Measurements from ENCODE around the gene FAM107B. TPM values are rescaled to one million over a fixed set of nuclear protein-coding genes. Genes with fewer than 3 reads are reported as not detected.
"Not testable (repeated sequence)": the region's sequence is repeated elsewhere in the genome, so short reads cannot be mapped to it uniquely, and the experiment has no call there.

FAM107B gene
- polyA plus RNA-seq, 5 donors = 56.0 to 102 (median 87.1) TPM

GRCh38 chr10:14603534-14604102 lies 171.1 kb downstream of the FAM107B start:
- DNase-seq = no peak

DNA sequence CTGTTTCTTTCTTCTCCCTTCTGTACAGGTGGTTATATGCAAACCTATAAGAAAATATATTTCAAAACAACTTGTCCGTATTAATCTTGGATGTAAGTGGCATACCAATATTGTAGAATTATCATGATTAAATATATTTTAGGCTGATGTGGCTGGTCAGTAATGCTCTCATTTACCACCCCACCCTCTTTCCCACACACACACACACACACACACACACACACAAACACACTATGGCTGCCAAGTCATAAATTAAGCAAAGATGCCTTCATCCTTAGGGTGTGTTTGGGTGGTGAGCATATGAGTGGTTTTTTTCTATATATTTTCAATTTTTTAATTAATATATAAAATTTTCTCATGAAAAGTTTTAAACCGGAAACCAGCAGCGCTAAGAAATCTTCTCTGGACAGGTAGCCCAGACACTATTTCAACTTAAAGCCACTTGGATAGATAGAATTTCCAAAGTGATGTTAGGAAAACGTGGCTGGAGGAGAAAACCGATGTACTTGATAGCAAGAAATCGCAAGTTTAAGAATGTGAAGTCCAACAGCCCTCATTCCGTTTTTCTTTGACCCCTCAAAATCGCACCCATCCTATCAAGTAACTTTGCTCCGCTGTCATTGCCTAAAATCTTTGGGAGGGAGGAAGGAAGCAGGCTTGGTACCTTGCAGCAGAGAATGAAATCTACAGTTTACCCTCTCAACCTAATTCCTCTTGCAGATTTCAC lies 171.7 kb downstream of the FAM107B start:
- DNase-seq = no peak

GRCh38 chr10:14601872-14602725 lies 172.6 kb downstream of the FAM107B start:
- no peak for DNase-seq

DNA sequence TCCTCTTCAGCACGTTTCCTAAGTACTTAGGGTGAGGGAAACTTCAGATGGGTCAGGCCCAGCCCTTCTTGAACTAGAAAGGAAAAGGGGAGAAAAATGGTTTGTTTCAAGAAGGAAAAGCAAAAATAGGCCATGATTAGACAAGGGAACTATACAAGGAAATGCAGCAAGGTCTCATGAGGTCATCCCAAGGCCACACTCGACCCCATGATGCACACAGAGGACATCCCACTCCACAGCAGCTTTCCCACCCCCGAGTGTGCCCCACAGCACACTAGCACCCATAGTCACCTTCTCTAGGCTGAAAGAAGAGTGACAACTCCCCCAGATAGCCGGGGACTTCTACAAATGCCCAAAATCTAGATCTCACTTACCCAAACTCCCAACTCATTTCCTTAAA lies 173.4 kb downstream of the FAM107B start:
- no peak for DNase-seq

GRCh38 chr10:14600065-14600464 lies 174.6 kb downstream of the FAM107B start:
- DNase-seq = no peak

DNA sequence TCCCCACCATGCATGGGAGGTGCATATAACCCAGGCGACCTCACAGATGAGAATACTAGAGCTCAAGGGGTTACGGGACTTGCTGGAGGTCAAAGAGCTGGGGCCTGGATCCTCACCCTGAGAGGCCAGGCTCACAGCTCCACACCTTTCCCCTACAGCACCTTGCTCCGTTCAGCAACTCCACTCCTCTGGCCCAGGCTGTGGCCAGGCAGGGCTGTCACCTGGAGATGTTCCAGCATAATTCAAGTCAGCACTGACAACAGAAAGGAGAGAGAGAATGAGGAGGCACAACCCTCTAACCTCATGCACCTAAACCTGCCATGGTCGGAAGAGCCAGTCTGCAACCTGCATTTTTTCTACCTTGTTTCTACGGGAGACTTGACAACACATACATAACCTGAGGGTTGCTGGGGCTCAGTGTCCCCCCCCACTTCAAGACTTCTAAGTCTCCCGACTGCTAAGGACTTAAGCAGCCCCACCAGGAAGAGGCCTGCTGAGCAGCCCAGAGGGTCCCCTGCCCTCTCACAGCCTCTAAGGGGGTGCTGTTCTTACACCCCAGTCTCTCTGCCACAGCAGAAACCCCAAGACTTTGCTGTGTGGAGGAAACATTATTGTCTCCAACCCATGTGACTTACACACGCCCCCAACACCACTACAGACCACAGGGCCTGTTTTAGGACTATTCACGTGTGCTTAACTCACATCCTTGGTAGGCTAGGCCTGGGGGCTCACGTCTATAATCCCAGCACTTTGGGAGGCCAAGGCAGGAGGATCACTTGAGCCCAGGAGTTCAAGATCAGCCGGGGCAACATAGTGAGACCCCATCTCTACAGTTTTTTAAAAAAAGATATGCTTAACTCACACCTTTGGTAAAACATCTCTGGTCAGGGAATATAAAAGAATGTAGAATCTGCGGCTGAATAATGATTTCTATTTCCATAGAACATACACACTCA lies 175.6 kb downstream of the FAM107B start:
- no peak for DNase-seq

- no peak for DNase-seq
Observed at GRCh38 chr10:14595526-14596182, 179.0 kb downstream of the FAM107B start.

DNA sequence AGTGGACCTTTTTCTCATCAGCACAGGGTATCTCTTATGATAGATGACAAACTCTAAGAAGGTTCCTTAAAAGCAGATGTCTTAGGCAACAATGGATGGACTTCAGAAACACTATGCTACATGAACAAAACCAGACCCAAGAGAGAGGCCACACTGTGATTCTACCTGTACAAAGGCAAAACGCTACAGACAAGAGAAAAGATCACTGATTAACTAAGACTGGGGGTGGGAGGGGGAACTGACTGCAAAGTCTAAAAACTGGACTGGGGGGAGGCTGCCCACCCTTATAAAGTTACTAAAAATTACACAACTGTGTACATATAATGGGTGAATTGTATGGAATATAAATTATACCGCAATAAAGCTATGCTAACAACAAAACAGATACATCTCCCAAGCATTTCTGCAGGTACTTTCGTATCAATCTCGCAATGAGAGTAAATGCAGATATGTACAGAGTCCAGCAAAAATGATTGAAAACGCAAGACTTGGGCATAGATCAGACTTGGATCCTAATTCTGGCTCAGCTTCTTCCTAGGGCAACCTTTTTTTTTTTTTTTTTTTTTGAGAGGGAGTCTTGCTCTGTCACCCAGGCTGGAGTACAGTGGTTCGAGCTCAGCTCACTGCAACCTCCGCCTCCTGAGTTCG lies 179.7 kb downstream of the FAM107B start:
- DNase-seq = no peak

GRCh38 chr10:14593806-14594205 lies 180.9 kb downstream of the FAM107B start:
- DNase-seq = no peak

- DNase-seq = no peak
Observed at GRCh38 chr10:14592566-14592965, 182.1 kb downstream of the FAM107B start.

GRCh38 chr10:14592026-14592425 lies 182.7 kb downstream of the FAM107B start:
- DNase-seq = no peak

DNA sequence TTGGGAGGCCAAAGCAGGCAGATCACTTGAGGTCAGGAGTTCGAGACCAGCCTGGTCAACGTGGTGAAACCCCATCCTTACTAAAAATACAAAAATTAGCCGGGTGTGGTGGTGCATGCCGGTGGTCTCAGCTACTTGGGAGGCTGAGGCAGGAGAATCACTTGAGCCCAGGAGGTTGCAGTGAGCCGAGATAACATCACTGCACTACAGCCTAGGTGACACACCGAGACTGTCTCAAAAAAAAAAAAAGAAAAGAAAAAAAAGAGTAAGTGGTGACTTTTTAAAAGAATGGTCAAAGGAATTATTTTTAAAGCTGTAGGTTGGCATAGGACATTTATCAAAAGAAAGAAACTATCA lies 185.8 kb downstream of the FAM107B start:
- not testable (repeated sequence) for DNase-seq

- no peak for DNase-seq
Observed at GRCh38 chr10:14588084-14588937, 186.4 kb downstream of the FAM107B start.

GRCh38 chr10:14587540-14588083 lies 187.1 kb downstream of the FAM107B start:
- no peak for DNase-seq

DNA sequence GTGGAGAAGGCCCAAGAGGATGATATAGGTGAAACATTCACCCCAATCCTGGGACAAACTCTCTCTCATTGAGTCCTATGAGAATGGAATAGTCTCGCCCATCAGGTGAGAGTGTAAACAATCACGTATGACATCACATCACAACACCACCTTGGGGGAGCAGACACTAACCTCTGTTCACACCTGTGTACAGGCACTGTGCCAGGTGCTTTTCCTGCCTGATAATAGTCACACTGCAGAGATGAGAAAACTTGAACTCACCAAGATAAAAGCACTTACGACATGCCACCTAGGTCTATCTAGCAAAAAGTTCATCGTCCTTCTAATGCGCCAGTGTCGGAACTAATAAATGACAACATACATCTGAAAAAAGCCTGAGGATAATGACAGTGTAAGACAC lies 187.8 kb downstream of the FAM107B start:
- DNase-seq = no peak

DNA sequence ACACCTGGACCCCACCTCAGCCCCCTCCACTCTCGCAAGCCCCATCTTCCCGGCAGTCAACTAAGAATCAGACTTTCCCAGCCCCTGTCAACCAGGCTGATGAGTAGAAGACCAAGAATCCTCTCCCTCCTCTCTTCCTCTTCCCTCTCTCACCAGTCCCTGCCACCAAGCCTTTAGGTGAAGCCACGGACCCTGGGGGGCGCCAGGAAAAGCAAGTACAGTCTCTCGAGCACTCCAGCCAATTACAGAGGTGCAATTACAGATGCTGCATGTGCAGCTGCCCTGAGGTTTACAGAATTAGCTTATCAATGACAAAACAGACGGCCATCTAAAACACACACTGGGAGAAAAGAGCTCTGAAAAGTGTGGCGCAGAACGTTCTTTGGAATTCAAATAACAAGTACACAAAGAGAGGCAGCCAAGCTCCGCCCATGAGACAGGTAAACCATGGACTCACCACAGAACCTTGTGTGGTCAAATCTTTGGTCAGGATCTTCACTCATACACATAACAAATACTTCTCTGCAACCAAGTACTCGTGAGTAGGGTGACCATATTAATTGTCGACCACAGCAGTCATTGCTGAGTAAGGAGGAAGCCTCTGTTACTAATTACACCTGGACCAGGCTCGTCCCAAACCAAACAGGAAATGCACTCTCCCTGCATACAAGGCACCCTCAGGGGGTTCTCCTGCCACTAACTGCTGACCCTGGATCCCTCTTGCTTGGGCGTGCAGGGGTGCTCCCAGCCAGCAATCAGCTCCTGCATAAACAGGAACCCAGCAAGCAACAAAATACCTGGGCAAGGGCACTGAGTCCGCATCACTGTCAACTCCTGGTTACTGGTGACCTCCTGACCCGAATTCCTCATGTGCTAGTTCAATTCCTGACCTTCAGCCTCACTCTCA lies 189.2 kb downstream of the FAM107B start:
- DNase-seq = no peak

DNA sequence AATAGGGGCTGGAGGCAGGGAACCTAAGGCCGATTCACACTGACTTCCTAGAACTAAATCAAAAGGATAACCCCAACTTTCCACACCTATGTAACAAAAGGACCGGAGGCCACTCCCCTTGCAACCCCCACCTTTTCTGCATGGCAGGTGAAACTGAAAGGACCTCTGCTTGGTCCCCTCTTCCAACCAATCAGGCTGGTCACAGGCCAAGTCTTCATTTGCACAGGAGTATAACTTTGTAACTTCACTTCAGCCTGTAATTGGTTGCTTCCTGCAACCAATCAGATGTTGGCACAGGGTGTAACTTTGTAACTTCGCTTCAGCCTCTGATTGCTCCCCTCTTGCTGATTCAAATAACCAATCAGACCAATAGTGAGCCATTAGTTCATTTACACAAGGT lies 190.0 kb downstream of the FAM107B start:
- DNase-seq = no peak

- no peak for DNase-seq
Observed at GRCh38 chr10:14583967-14584366, 190.7 kb downstream of the FAM107B start.

Measured in right lung (tissue), 5 donors.